Uterus (tissue), 4 donors: ENCODE measurements around the gene KRTAP12-1. TPM values are rescaled to one million over a fixed set of nuclear protein-coding genes. Genes with fewer than 3 reads are reported as not detected.
"Not testable (repeated sequence)": the region's sequence is repeated elsewhere in the genome, so short reads cannot be mapped to it uniquely, and the experiment has no call there.

ENCODE experiments used
- DNase-seq, 2 donors: peaks; one replicate each; pipeline ENCODE4 v3.0.0-alpha.2; 2019 to 2020
- H3K27ac ChIP-seq, 2 donors: fragments of 200-600 bp; sonication (generic); 1 replicate in 1 of 2; 2 replicates in 1 of 2; pipeline ENCODE4 v1.5.1; 2016 to 2018
- H3K27me3 ChIP-seq, 2 donors: fragments of 200-600 bp; sonication (generic); one replicate each; pipeline ENCODE4 v1.5.1; 2018 to 2019; ENCODE audit warnings: control low read depth in 1 of 2
- H3K36me3 ChIP-seq, 2 donors: fragments of 200-600 bp; sonication (generic); one replicate each; pipeline ENCODE4 v1.5.1; 2019; ENCODE audit warnings: control low read depth in 1 of 2
- H3K4me1 ChIP-seq, 2 donors: fragments of 200-600 bp; sonication (generic); one replicate each; pipeline ENCODE4 v1.5.1; 2018 to 2019; ENCODE audit warnings: control low read depth in 1 of 2
- H3K4me3 ChIP-seq, 2 donors: fragments of 200-600 bp; sonication (generic); 1 replicate in 1 of 2; 2 replicates in 1 of 2; pipeline ENCODE4 v1.5.1; 2018 to 2019; ENCODE audit warnings: mild to moderate bottlenecking in 1 of 2
- H3K9me3 ChIP-seq, 2 donors: fragments of 200-600 bp; sonication (generic); one replicate each; pipeline ENCODE4 v1.5.1; 2019; ENCODE audit warnings: control low read depth in 1 of 2
- POLR2A ChIP-seq, 2 donors: fragments of 450-650 bp; IDR thresholded peaks; one replicate each; pipeline ENCODE4 v1.6.1; 2016; ENCODE audit warnings: antibody characterized with exemption in 2 of 2, mild to moderate bottlenecking in 1 of 2, moderate library complexity in 1 of 2
- intact Hi-C: fragments of 100-400 bp; cut with DNase I; formaldehyde crosslinking; loops from one replicate; pipeline ENCODE4 v1.15.1; 2023; ENCODE audit warnings: low total_unique reads
- total RNA-seq, 4 donors: library from RNA; depleted of rRNA in 3 of 4; stranded (reverse); fragments of >200 nt in 3 of 4; gene quantifications; one replicate each; pipeline versions ENCODE4 v1.1.0 to v1.2.4, GENCODE V29; 2014 to 2023
- TF ChIP-seq, protein P1 (sequence below), 4 experiments: fragments of 200-600 bp in 2 of 4; fragments of 450-650 bp in 2 of 4; sonication (generic) in 2 of 4; IDR thresholded peaks; one replicate each; pipeline ENCODE4 v1.5.1; 2016 to 2019; ENCODE audit warnings: antibody characterized with exemption in 4 of 4, mild to moderate bottlenecking in 2 of 4, moderate library complexity in 1 of 4
- donor health status: DM: yes; HTN: yes; CAD: no.

KRTAP12-1 gene
- total RNA-seq, 4 donors from 2014 or later, result 1.5 TPM; not detected in 3

DNA sequence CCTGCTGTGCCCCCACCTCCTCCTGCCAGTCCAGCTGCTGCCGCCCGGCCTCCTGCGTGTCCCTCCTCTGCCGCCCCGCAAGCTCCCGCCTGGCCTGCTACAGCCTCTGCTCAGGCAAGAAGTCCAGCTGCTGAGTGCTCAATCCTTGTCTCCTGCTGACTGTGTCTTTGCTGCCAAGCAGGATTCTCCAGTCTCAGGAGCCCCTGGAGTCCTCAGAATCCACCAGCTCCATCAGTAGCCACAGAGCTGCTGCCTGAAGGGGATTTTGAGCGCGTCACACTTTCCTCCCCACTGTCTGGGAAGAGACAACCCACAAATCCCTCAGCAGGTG, 34.8 kb downstream of the KRTAP12-1 start:
- Histone ChIP-seq H3K9me3 (no peaks in the 10 kb centered on the region), H3K36me3 (no peaks in the 10 kb centered on the region), H3K4me3 (no peak overlapping the region), H3K27me3 (no peaks in the 10 kb centered on the region), H3K27ac (no peak overlapping the region), H3K4me1 (no peaks in the 10 kb centered on the region)
- DNase-seq, result no peak
- TF ChIP-seq POLR2A (IDR thresholded peaks at IDR 0.05), result no peak
- TF ChIP-seq, protein P1, sequence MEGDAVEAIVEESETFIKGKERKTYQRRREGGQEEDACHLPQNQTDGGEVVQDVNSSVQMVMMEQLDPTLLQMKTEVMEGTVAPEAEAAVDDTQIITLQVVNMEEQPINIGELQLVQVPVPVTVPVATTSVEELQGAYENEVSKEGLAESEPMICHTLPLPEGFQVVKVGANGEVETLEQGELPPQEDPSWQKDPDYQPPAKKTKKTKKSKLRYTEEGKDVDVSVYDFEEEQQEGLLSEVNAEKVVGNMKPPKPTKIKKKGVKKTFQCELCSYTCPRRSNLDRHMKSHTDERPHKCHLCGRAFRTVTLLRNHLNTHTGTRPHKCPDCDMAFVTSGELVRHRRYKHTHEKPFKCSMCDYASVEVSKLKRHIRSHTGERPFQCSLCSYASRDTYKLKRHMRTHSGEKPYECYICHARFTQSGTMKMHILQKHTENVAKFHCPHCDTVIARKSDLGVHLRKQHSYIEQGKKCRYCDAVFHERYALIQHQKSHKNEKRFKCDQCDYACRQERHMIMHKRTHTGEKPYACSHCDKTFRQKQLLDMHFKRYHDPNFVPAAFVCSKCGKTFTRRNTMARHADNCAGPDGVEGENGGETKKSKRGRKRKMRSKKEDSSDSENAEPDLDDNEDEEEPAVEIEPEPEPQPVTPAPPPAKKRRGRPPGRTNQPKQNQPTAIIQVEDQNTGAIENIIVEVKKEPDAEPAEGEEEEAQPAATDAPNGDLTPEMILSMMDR (IDR thresholded peaks at IDR 0.05), result no peak
- intact Hi-C loops, result no loop called here

DNA sequence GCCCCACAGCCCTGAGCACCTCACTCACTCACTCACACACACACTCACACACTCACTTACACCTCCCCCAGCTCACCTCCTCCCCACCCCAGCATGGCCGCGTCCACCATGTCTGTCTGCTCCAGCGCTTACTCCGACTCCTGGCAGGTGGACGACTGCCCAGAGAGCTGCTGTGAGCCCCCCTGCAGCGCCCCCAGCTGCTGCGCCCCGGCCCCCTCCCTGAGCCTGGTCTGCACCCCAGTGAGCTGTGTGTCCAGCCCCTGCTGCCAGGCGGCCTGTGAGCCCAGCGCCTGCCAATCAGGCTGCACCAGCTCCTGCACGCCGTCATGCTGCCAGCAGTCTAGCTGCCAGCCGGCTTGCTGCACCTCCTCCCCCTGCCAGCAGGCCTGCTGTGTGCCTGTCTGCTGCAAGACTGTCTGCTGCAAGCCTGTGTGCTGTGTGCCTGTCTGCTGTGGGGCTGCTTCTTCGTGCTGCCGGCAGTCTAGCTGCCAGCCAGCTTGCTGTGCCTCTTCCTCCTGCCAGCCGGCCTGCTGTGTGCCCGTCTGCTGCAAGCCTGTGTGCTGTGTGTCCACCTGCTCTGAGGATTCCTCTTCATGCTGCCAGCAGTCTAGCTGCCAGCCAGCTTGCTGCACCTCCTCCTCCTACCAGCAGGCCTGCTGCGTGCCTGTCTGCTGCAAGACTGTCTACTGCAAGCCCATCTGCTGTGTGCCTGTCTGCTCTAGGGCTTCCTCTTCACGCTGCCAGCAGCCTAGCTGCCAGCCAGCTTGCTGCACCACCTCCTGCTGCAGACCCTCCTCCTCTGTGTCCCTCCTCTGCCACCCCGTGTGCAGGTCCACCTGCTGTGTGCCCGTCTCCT, 35.4 kb downstream of the KRTAP12-1 start, which contains the start of gene KRTAP10-11:
TSS of gene KRTAP10-11 (plus strand) at position 49 of the 856 bp plus-strand sequence. CDS start at position 94, 45 bp downstream.
- H3K9me3 ChIP-seq, H3K27ac ChIP-seq, H3K36me3 ChIP-seq, H3K4me3 ChIP-seq, H3K4me1 ChIP-seq, DNase-seq, intact Hi-C loops, H3K27me3 ChIP-seq: not testable (repeated sequence)

DNA sequence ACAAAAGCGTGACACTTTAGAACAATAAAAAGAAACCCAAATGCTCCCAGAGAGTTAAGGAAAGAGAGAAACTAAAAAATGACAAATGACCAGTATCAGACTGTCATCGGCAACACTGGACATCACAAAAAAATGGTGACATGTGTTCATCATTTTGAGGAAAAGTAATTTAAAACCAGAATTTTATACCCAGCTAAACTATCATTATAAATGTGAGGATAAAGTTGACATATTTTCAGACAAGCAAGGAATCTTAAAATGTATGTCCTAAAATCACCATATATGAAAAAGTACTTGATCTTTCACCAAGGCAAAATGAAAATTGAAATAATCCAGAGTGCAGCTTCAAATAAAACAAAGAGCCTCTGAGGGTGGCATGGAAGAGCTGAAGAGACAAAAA, 37.1 kb downstream of the KRTAP12-1 start:
- intact Hi-C loops, result no loop called here
- DNase-seq, result no peak
- TF ChIP-seq, protein P1 (IDR thresholded peaks at IDR 0.05), result no peak
- no peak for TF ChIP-seq POLR2A (IDR thresholded peaks at IDR 0.05)
- Histone ChIP-seq H3K36me3 (no peaks in the 10 kb centered on the region), H3K27ac (no peak overlapping the region), H3K4me1 (no peaks in the 10 kb centered on the region), H3K9me3 (no peaks in the 10 kb centered on the region), H3K4me3 (no peak overlapping the region), H3K27me3 (no peaks in the 10 kb centered on the region)

DNA sequence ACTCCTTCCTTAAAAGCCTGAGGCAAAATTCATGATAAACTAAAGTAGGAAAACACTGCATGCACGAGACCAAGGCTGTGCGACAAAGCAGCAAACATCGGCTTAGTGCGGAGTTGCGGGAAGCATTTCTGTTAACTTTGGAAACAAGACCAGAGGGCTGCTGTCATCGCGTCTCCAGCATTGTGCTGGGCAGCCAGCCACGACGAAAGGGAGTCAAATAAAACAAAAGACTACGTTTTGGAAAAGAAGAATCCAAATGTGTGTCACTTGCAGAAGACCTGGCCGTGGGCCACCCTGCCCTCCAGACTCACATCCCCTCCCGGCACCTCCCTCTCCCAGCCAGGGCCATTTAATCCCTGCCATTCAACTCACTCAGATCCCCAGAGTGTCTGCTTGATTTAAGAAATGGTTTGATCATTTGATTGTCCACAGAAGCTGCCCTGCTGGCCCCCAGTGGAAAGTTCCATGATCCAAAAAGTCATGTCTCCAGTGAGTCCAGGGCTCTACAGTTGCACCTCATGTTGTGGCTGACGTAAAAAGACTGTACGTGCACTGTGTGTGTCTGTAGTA, 38.1 kb downstream of the KRTAP12-1 start:
- TF ChIP-seq, protein P1 (IDR thresholded peaks at IDR 0.05), result no peak
- TF ChIP-seq POLR2A (IDR thresholded peaks at IDR 0.05), result no peak
- H3K4me1 ChIP-seq, result no peaks in the 10 kb centered on the region
- DNase-seq, result no peak
- no peak overlapping the region for H3K4me3 ChIP-seq
- intact Hi-C loops, result no loop called here
- no peaks in the 10 kb centered on the region for H3K27me3 ChIP-seq
- no peaks in the 10 kb centered on the region for H3K36me3 ChIP-seq
- no peak overlapping the region for H3K27ac ChIP-seq
- H3K9me3 ChIP-seq, result no peaks in the 10 kb centered on the region

DNA sequence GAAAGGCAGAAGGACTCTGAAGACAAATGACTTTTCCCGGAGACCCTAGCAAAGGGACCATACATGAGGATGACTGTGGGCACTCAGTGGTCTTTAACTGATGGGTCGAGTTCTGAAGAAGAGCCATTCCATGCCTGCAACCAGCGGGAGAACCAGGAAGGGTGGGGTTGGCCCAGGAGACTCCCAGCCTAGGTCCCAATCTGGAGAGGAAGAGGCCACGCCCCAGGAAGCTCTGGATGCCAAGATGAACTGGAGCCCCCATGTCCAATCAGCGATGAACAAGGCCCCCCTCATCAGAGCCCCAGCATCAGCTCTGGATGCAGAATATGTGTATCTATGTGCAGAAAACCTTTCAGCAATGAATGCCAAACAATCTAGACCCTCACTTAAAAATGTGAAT, 41.2 kb downstream of the KRTAP12-1 start:
- H3K36me3 ChIP-seq, result no peaks in the 10 kb centered on the region
- H3K4me3 ChIP-seq, result no peak overlapping the region
- no peak overlapping the region for H3K27ac ChIP-seq
- intact Hi-C loops, result no loop called here
- no peak for DNase-seq
- H3K27me3 ChIP-seq, result no peaks in the 10 kb centered on the region
- no peaks in the 10 kb centered on the region for H3K4me1 ChIP-seq
- no peaks in the 10 kb centered on the region for H3K9me3 ChIP-seq
- no peak for TF ChIP-seq POLR2A (IDR thresholded peaks at IDR 0.05)
- TF ChIP-seq, protein P1 (IDR thresholded peaks at IDR 0.05), result no peak
